Activated T-cell treated with anti-CD3 and anti-CD28 coated beads, Interleukin-2, amount 50 U/mL, for 24 hours (primary cell): ENCODE results near the gene CRACDL.
"Not testable (repeated sequence)": the region's sequence is repeated elsewhere in the genome, so short reads cannot be mapped to it uniquely, and the experiment has no call there.

Experiments used
- DNase-seq: peaks from one replicate; pipeline ENCODE4 v3.0.0-alpha.2; 2020
- H3K27ac Mint-ChIP-seq: 2 replicates; pipeline ENCODE4 v1.8.0; 2020; ENCODE audit warnings: mild to moderate bottlenecking, mixed read lengths
- H3K27me3 Mint-ChIP-seq: 2 replicates; pipeline ENCODE4 v1.8.0; 2020; ENCODE audit warnings: mixed read lengths
- H3K36me3 Mint-ChIP-seq: 2 replicates; pipeline ENCODE4 v1.8.0; 2020; ENCODE audit warnings: low read depth, mixed read lengths
- H3K4me1 Mint-ChIP-seq: 2 replicates; pipeline ENCODE4 v1.8.0; 2020; ENCODE audit warnings: low read depth, mixed read lengths
- H3K4me3 Mint-ChIP-seq: 2 replicates; pipeline ENCODE4 v1.8.0; 2020; ENCODE audit warnings: mild to moderate bottlenecking, moderate library complexity, mixed read lengths
- H3K9me3 Mint-ChIP-seq: 2 replicates; pipeline ENCODE4 v1.8.0; 2020; ENCODE audit warnings: mixed read lengths

CRACDL gene

GRCh38 chr2:98894331-98895000, 41.6 kb downstream of the CRACDL start:
- Mint-ChIP-seq H3K4me1 (no peaks in the 10 kb centered on the region), H3K36me3 (no peaks in the 10 kb centered on the region), H3K27ac (no peak overlapping the region), H3K4me3 (no peak overlapping the region), H3K9me3 (no peaks in the 10 kb centered on the region), H3K27me3 (no peaks in the 10 kb centered on the region)
- DNase-seq, result no peak

GRCh38 chr2:98893911-98894321, 42.1 kb downstream of the CRACDL start:
- no peaks in the 10 kb centered on the region for H3K4me1 Mint-ChIP-seq
- H3K27me3 Mint-ChIP-seq, result no peaks in the 10 kb centered on the region
- no peak overlapping the region for H3K4me3 Mint-ChIP-seq
- H3K9me3 Mint-ChIP-seq, result no peaks in the 10 kb centered on the region
- DNase-seq, result no peak
- no peak overlapping the region for H3K27ac Mint-ChIP-seq
- no peaks in the 10 kb centered on the region for H3K36me3 Mint-ChIP-seq

- H3K27me3 Mint-ChIP-seq, result no peaks in the 10 kb centered on the region
- H3K27ac Mint-ChIP-seq, result no peak overlapping the region
- no peaks in the 10 kb centered on the region for H3K4me1 Mint-ChIP-seq
- no peaks in the 10 kb centered on the region for H3K36me3 Mint-ChIP-seq
- no peak overlapping the region for H3K4me3 Mint-ChIP-seq
- DNase-seq, result no peak
- peaks cover 5% of the 10 kb centered on the region for H3K9me3 Mint-ChIP-seq
These were observed 43.2 kb downstream of the CRACDL start for GRCh38 chr2:98892871-98893270.

- no peak overlapping the region for H3K4me3 Mint-ChIP-seq
These were observed 44.4 kb downstream of the CRACDL start for GRCh38 chr2:98891591-98891990.

GRCh38 chr2:98886066-98886554, 49.9 kb downstream of the CRACDL start:
- no peak for DNase-seq
- no peaks in the 10 kb centered on the region for H3K36me3 Mint-ChIP-seq
- peaks cover 21% of the 10 kb centered on the region for H3K9me3 Mint-ChIP-seq

More at GRCh38 chr2:98891591-98891990, 44.4 kb downstream of the CRACDL start:
- no peaks in the 10 kb centered on the region for H3K36me3 Mint-ChIP-seq
- no peak overlapping the region for H3K27ac Mint-ChIP-seq
- H3K4me1 Mint-ChIP-seq, result no peaks in the 10 kb centered on the region
- H3K27me3 Mint-ChIP-seq, result peaks cover 5% of the 10 kb centered on the region
- peaks cover 11% of the 10 kb centered on the region for H3K9me3 Mint-ChIP-seq
- no peak for DNase-seq

GRCh38 chr2:98884658-98885057, 51.4 kb downstream of the CRACDL start:
- Mint-ChIP-seq H3K27ac (no peak overlapping the region), H3K4me3 (no peak overlapping the region), H3K4me1 (no peaks in the 10 kb centered on the region), H3K9me3 (peaks cover 21% of the 10 kb centered on the region), H3K27me3 (peaks cover 15% of the 10 kb centered on the region), H3K36me3 (no peaks in the 10 kb centered on the region)
- no peak for DNase-seq

More at GRCh38 chr2:98886066-98886554, 49.9 kb downstream of the CRACDL start:
- peaks cover 15% of the 10 kb centered on the region for H3K27me3 Mint-ChIP-seq
- no peaks in the 10 kb centered on the region for H3K4me1 Mint-ChIP-seq
- H3K4me3 Mint-ChIP-seq, result no peak overlapping the region
- H3K27ac Mint-ChIP-seq, result no peak overlapping the region

GRCh38 chr2:98883780-98884211, 52.2 kb downstream of the CRACDL start:
- DNase-seq, result no peak
- peaks cover 15% of the 10 kb centered on the region for H3K27me3 Mint-ChIP-seq

GRCh38 chr2:98882971-98883779, 52.9 kb downstream of the CRACDL start:
- Mint-ChIP-seq H3K36me3 (no peaks in the 10 kb centered on the region), H3K9me3 (peaks cover 18% of the 10 kb centered on the region), H3K27ac (no peak overlapping the region), H3K27me3 (peaks cover 15% of the 10 kb centered on the region), H3K4me3 (no peak overlapping the region), H3K4me1 (no peaks in the 10 kb centered on the region)
- no peak for DNase-seq

More at GRCh38 chr2:98883780-98884211, 52.2 kb downstream of the CRACDL start:
- Mint-ChIP-seq H3K36me3 (no peaks in the 10 kb centered on the region), H3K9me3 (peaks cover 21% of the 10 kb centered on the region), H3K27ac (no peak overlapping the region), H3K4me3 (no peak overlapping the region), H3K4me1 (no peaks in the 10 kb centered on the region)

GRCh38 chr2:98882368-98882767, 53.7 kb downstream of the CRACDL start:
- Mint-ChIP-seq H3K36me3 (no peaks in the 10 kb centered on the region), H3K27ac (no peak overlapping the region), H3K4me3 (no peak overlapping the region), H3K9me3 (peaks cover 12% of the 10 kb centered on the region), H3K27me3 (peaks cover 11% of the 10 kb centered on the region), H3K4me1 (no peaks in the 10 kb centered on the region)
- DNase-seq, result no peak

- peaks cover 6% of the 10 kb centered on the region for H3K9me3 Mint-ChIP-seq
- H3K27me3 Mint-ChIP-seq, result peaks cover 10% of the 10 kb centered on the region
- no peak overlapping the region for H3K27ac Mint-ChIP-seq
- no peak for DNase-seq
- H3K4me3 Mint-ChIP-seq, result no peak overlapping the region
- H3K36me3 Mint-ChIP-seq, result no peaks in the 10 kb centered on the region
- H3K4me1 Mint-ChIP-seq, result no peaks in the 10 kb centered on the region
These were observed 54.8 kb downstream of the CRACDL start for GRCh38 chr2:98881153-98881650.

GRCh38 chr2:98880266-98881152, 55.5 kb downstream of the CRACDL start:
- H3K36me3 Mint-ChIP-seq, result no peaks in the 10 kb centered on the region
- peaks cover 10% of the 10 kb centered on the region for H3K27me3 Mint-ChIP-seq
- H3K27ac Mint-ChIP-seq, result no peak overlapping the region
- no peaks in the 10 kb centered on the region for H3K4me1 Mint-ChIP-seq
- no peak overlapping the region for H3K4me3 Mint-ChIP-seq
- DNase-seq, result no peak
- peaks cover 6% of the 10 kb centered on the region for H3K9me3 Mint-ChIP-seq

- H3K27ac Mint-ChIP-seq, H3K4me3 Mint-ChIP-seq: not testable (repeated sequence)
These were observed 58.4 kb downstream of the CRACDL start for GRCh38 chr2:98877658-98878057.

GRCh38 chr2:98876741-98877140, 59.3 kb downstream of the CRACDL start:
- H3K4me3 Mint-ChIP-seq, result no peak overlapping the region
- DNase-seq, result no peak
- H3K9me3 Mint-ChIP-seq, result no peaks in the 10 kb centered on the region
- no peaks in the 10 kb centered on the region for H3K27me3 Mint-ChIP-seq
- H3K4me1 Mint-ChIP-seq, result no peaks in the 10 kb centered on the region
- no peak overlapping the region for H3K27ac Mint-ChIP-seq
- H3K36me3 Mint-ChIP-seq, result no peaks in the 10 kb centered on the region

More at GRCh38 chr2:98877658-98878057, 58.4 kb downstream of the CRACDL start:
- DNase-seq, H3K27me3 Mint-ChIP-seq, H3K4me1 Mint-ChIP-seq, H3K36me3 Mint-ChIP-seq, H3K9me3 Mint-ChIP-seq: not testable (repeated sequence)

GRCh38 chr2:98875746-98876145, 60.3 kb downstream of the CRACDL start:
- Mint-ChIP-seq H3K4me3 (no peak overlapping the region), H3K9me3 (no peaks in the 10 kb centered on the region), H3K36me3 (no peaks in the 10 kb centered on the region), H3K27ac (no peak overlapping the region), H3K27me3 (no peaks in the 10 kb centered on the region), H3K4me1 (no peaks in the 10 kb centered on the region)
- no peak for DNase-seq
